Fibroblast of pulmonary artery (primary cell): ENCODE data around the gene ZNRF3.
"Not testable (repeated sequence)": the region's sequence is repeated elsewhere in the genome, so short reads cannot be mapped to it uniquely, and the experiment has no call there.

Source experiments
- DNase-seq: peaks from one replicate; pipeline ENCODE4 v3.0.0-alpha.2; 2010; ENCODE audit warnings: low read depth
- H3K4me3 ChIP-seq: replicated peaks from 2 replicates; pipeline ENCODE4 v1.5.1; 2011; ENCODE audit warnings: low read depth, mild to moderate bottlenecking, control low read depth, low read length, moderate library complexity
- TF ChIP-seq, protein P1 (sequence below): IDR thresholded peaks from 2 replicates; pipeline ENCODE4 v1.5.1; 2011; ENCODE audit warnings: mild to moderate bottlenecking, control low read depth, low read length, inconsistent platforms; ENCODE audit errors: missing control alignments

Gene ZNRF3

GRCh38 chr22:29078869-29079207 is 195.5 kb downstream of the ZNRF3 start:
- TF ChIP-seq, protein P1, sequence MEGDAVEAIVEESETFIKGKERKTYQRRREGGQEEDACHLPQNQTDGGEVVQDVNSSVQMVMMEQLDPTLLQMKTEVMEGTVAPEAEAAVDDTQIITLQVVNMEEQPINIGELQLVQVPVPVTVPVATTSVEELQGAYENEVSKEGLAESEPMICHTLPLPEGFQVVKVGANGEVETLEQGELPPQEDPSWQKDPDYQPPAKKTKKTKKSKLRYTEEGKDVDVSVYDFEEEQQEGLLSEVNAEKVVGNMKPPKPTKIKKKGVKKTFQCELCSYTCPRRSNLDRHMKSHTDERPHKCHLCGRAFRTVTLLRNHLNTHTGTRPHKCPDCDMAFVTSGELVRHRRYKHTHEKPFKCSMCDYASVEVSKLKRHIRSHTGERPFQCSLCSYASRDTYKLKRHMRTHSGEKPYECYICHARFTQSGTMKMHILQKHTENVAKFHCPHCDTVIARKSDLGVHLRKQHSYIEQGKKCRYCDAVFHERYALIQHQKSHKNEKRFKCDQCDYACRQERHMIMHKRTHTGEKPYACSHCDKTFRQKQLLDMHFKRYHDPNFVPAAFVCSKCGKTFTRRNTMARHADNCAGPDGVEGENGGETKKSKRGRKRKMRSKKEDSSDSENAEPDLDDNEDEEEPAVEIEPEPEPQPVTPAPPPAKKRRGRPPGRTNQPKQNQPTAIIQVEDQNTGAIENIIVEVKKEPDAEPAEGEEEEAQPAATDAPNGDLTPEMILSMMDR = no peak
- no peak overlapping the region for H3K4me3 ChIP-seq
- DNase-seq = no peak

GRCh38 chr22:29079218-29079901 is 196.0 kb downstream of the ZNRF3 start:
- no peak for DNase-seq
- TF ChIP-seq, protein P1 = no peak
- no peak overlapping the region for H3K4me3 ChIP-seq

DNA sequence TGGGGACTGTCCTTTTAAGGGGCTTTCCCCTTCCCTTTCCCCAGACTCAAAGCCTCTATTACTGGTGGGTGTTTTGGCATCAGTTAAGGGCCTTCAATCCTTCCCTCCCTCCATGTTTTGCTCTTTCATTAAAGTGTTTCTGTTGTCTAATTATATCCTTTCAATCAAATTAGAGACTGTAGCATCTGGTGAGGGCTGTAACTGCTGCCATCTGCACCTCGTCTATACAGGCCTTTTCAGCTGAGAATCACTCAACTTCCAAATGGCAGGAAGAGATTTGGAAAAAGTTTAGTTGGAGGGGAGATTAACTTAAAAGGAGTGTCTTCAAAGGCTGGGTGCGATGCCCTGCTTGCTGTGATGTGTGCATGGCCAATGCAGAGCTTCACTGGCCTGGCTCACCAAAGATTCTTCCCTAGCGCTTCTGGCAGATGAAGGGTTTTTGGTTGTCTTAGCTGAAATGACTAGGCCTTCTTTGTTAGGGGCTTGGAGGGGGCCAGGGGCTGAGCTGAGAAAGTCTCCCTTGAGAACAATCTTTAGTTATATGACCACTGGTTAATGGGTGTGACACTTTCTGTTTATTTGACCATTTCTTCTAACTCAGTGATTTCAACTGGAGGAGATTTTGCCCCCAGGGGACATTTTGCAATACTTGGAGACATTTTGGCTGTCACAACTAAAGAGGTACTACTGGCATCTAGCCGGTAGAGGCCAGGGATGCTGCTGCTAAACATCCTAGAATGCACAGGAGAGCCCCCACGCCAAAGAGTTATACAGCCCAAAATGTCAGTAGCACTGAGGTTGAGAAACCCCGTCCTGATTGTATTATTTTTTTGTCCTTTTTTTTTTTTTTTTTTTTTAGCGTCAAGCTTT is 197.0 kb downstream of the ZNRF3 start:
- DNase-seq = no peak
- TF ChIP-seq, protein P1 = no peak
- H3K4me3 ChIP-seq = no peak overlapping the region

DNA sequence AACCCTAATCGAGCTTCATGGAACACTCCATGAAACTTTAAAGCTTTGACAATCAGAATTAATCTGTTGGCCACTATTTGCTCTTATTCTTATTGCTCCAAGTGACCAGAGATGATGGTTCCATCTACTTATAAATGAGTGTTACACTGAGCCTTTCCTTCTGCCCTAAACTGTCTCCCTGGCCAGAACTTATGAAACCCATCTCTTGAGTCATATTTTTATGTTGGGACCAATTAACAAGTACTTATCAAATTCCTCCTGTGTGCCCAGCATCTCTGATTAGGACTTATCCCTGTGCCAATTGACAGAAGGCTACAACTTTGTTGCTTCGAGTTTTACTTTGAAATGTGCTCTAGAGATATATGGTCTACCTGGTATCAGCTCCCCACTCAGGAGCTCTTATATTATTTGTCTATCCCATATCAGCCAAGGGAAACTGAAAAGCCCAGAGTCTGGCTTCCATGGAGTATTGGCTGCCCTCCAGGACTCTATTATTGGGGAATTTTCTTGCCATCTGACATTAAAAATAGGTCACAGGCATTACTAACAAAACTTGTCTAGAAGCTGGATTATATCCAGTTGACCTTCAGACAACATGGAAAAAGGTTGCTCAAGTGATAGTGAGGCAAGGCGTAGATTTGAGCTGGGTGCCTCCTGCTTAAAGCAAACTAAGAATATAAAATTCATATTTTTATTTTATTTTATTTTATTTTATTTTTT is 198.3 kb downstream of the ZNRF3 start:
- no peak overlapping the region for H3K4me3 ChIP-seq
- TF ChIP-seq, protein P1 = no peak
- peak; percentile 37 for DNase-seq

GRCh38 chr22:29082826-29083545 is 199.6 kb downstream of the ZNRF3 start:
- no peak for DNase-seq
- no peak overlapping the region for H3K4me3 ChIP-seq
- TF ChIP-seq, protein P1 = no peak

- not testable (repeated sequence) for DNase-seq, H3K4me3 ChIP-seq
Measured at GRCh38 chr22:29083576-29083932, 200.2 kb downstream of the ZNRF3 start.
